ENCODE data around the gene AFF3. TPM values are rescaled to one million over a fixed set of nuclear protein-coding genes. Genes with fewer than 3 reads are reported as not detected.

Gene AFF3
- total and polyA plus RNA-seq, 2 experiments from 2014 or later, result 12.0 to 12.8 TPM

DNA sequence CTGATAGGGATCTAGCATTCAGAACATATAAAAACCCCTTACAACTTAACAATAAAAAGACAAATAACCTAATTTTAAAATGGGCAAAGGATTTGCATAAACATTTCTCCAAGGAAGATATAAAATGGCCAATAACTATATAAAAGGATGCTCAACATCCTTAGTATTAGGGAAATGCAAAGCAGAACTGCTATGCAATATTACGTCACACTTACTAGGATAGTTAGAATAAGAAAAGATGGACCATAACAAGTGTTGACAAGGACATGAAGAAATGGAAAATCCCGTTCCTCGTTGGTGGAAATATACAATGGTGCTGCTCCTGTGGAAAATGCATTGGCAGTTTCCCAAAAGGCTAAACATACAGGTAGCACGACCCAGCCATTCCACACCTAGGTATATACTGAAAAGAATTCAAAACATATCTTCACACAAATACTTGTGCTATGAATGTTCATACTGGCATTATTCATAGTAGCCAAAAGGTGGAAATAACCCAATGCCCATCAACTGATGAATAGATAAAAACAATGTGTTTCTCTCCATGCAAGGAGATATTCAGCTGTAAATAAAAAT lies 604.4 kb downstream of the AFF3 start:
- no peak for TF ChIP-seq CTCF (IDR thresholded peaks at IDR 0.05; ENCODE audit: low read depth, low read length)
- H3K27ac ChIP-seq, result no peak overlapping the region

DNA sequence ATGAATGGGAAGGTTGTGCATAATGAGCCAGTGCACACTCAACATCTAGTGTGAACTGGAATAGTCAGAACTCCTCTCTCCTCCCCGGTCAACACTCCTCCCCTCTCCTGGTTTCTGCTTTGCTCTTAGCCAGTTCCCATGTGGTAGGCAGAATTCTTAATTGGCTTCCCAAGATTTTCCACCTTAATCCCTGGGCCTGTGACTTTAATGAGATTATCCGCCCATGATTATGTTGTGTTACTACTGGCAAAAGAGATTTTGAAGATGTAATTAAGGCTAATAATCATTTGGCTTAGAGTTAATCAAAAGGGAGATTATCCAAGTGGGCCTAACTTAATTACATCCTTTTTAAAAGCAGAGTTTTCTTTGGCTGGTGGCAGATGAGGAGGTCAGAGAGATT lies 618.3 kb downstream of the AFF3 start:
- H3K27me3 ChIP-seq, result no peaks in the 10 kb centered on the region
- no peaks in the 10 kb centered on the region for H3K4me1 ChIP-seq (ENCODE audit: low read depth)
- H3K27ac ChIP-seq, result no peak overlapping the region
- no peaks in the 10 kb centered on the region for H3K36me3 ChIP-seq
- TF ChIP-seq CTCF (IDR thresholded peaks at IDR 0.05; ENCODE audit: low read depth, low read length), result no peak
- no peaks in the 10 kb centered on the region for H3K9me3 ChIP-seq (ENCODE audit: low read depth)
- DNase-seq (ENCODE audit: low read depth in 1 of 2, low spot score in 1 of 2), result no peak
- H3K4me3 ChIP-seq, result no peak overlapping the region

More for the DNA sequence above, 604.4 kb downstream of the AFF3 start:
- no peak for DNase-seq (ENCODE audit: low read depth in 1 of 2, low spot score in 1 of 2)
- no peaks in the 10 kb centered on the region for H3K27me3 ChIP-seq
- H3K9me3 ChIP-seq (ENCODE audit: low read depth), result no peaks in the 10 kb centered on the region
- H3K36me3 ChIP-seq, result no peaks in the 10 kb centered on the region
- no peaks in the 10 kb centered on the region for H3K4me1 ChIP-seq (ENCODE audit: low read depth)
- no peak overlapping the region for H3K4me3 ChIP-seq

- H3K36me3 ChIP-seq, result no peaks in the 10 kb centered on the region
- no peak overlapping the region for H3K4me3 ChIP-seq
- H3K9me3 ChIP-seq (ENCODE audit: low read depth), result no peaks in the 10 kb centered on the region
- H3K27ac ChIP-seq, result no peak overlapping the region
- no peak for TF ChIP-seq CTCF (IDR thresholded peaks at IDR 0.05; ENCODE audit: low read depth, low read length)
- H3K4me1 ChIP-seq (ENCODE audit: low read depth), result no peaks in the 10 kb centered on the region
- H3K27me3 ChIP-seq, result no peaks in the 10 kb centered on the region
- no peak for DNase-seq (ENCODE audit: low read depth in 1 of 2, low spot score in 1 of 2)
Observed at GRCh38 chr2:99522157-99522556, 620.2 kb downstream of the AFF3 start.

- no peak for DNase-seq (ENCODE audit: low read depth in 1 of 2, low spot score in 1 of 2)
- Histone ChIP-seq H3K9me3 (ENCODE audit: low read depth) (no peaks in the 10 kb centered on the region), H3K4me3 (no peak overlapping the region), H3K36me3 (no peaks in the 10 kb centered on the region), H3K27me3 (no peaks in the 10 kb centered on the region), H3K27ac (no peak overlapping the region), H3K4me1 (ENCODE audit: low read depth) (no peaks in the 10 kb centered on the region)
- TF ChIP-seq CTCF (IDR thresholded peaks at IDR 0.05; ENCODE audit: low read depth, low read length), result no peak
Observed at GRCh38 chr2:99520813-99521212, 621.6 kb downstream of the AFF3 start.

DNA sequence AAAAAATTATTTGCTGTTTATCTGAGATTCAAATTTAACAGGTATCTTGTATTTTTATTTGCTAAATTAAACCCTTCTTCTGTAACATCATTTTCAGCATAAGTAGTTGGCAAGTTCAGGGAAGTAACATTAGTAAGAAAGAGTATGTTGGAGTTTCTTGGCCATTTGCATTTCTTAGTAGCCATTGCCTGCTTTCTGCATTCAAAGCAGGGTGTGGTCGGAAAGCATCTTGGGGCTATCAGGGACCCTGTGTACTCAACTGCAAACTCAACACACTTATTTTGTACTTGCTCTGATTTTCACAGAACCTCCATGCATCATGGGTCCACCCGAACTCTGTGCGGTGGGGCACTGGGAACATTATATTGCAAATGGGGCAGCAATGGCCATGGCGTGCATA lies 622.2 kb downstream of the AFF3 start:
- Histone ChIP-seq H3K4me3 (no peak overlapping the region), H3K4me1 (ENCODE audit: low read depth) (no peaks in the 10 kb centered on the region), H3K27me3 (no peaks in the 10 kb centered on the region), H3K9me3 (ENCODE audit: low read depth) (no peaks in the 10 kb centered on the region), H3K36me3 (no peaks in the 10 kb centered on the region), H3K27ac (no peak overlapping the region)
- no peak for DNase-seq (ENCODE audit: low read depth in 1 of 2, low spot score in 1 of 2)
- no peak for TF ChIP-seq CTCF (IDR thresholded peaks at IDR 0.05; ENCODE audit: low read depth, low read length)

All from cardiac muscle cell (in vitro differentiated cells and primary cell).